PC-3 (cell line): ENCODE measurements around the gene SMAD1.

Source experiments
- CTCF ChIP-seq: fragments of 300-600 bp; sonication (generic); conservative IDR thresholded peaks from 2 replicates; pipeline ENCODE4 v1.5.1; 2017; ENCODE audit warnings: antibody characterized with exemption, low read depth, mild to moderate bottlenecking, low read length
- EZH2 ChIP-seq: fragments of 300-600 bp; sonication (generic); IDR thresholded peaks from one replicate; pipeline ENCODE4 v1.6.1; 2017; ENCODE audit warnings: antibody characterized with exemption, mild to moderate bottlenecking, low read length; ENCODE audit not compliant: unreplicated experiment

GRCh38 chr4:145436796-145437195 lies 44.9 kb upstream of the SMAD1 start:
- no peak for TF ChIP-seq CTCF
- no peak for TF ChIP-seq EZH2
